Esophagus squamous epithelium (tissue), 4 donors: ENCODE results near the gene CLIP4.

ENCODE experiments used
- CTCF ChIP-seq, 6 experiments: fragments of 450-650 bp in 4 of 6; fragments of 200-600 bp in 2 of 6; sonication (generic) in 2 of 6; IDR thresholded peaks; one replicate each; pipeline ENCODE4 v1.5.1; 2016 to 2019; ENCODE audit warnings: antibody characterized with exemption in 6 of 6, mild to moderate bottlenecking in 4 of 6, moderate library complexity in 4 of 6
- POLR2A ChIP-seq, 4 donors: fragments of 450-650 bp; IDR thresholded peaks; one replicate each; pipeline ENCODE4 v1.6.1; 2017; ENCODE audit warnings: antibody characterized with exemption in 4 of 4, mild to moderate bottlenecking in 4 of 4, moderate library complexity in 3 of 4

- TF ChIP-seq CTCF (IDR thresholded peaks at IDR 0.05) = no peak
- no peak for TF ChIP-seq POLR2A (IDR thresholded peaks at IDR 0.05)
These were observed 40.8 kb upstream of the CLIP4 start, which contains the start of gene PCARE for GRCh38 chr2:29074411-29074810.
